GM18498 (cell line): ENCODE measurements around the gene TSPAN9.

Source experiments
- ATAC-seq: cut with Tn5 transposase; IDR thresholded peaks from one replicate; pipeline ENCODE4 v1.9.1; 2021; ENCODE audit warnings: mild to moderate bottlenecking, moderate library complexity; ENCODE audit not compliant: unreplicated experiment

The TSPAN9 gene

DNA sequence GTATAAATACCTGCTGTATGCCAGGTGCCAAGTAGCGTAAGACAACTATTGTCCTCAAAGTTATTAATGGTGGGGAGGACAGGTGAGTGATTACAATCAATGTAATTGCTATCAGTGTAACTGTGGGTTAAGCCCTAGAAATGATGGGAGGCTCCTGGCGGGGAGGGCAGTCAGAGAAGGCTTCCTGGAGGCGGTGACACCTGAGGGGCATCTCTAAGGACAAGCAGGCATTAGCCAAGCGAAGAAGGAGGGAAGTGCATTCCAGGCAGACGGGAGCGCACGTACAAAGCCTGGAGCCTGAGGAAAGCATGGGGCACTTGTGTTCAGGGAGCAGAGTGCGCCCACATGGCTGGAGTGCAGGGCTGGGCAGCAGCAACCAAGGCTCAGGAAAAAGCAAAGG lies 230.9 kb downstream of the TSPAN9 start:
- no peak for ATAC-seq

DNA sequence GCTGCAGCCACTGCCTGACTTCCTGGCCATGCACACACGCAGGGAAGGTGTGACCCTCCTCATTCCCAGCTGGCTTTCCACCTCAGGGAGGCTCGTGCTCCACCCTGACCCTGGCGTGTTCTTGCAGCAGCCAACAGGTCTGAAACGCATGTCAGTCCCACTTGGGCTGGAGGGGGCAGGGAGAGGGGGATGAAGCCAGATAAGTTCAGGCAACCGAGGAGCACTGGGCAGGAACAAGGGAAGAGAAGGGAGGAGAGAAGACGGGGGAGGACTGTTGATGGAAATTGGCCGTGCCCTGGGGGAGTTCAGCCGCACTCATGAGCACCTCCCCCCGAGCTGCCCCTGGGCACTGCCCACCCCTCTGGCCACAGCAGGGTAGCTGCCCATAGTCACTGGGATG lies 231.4 kb downstream of the TSPAN9 start:
- ATAC-seq = no peak

DNA sequence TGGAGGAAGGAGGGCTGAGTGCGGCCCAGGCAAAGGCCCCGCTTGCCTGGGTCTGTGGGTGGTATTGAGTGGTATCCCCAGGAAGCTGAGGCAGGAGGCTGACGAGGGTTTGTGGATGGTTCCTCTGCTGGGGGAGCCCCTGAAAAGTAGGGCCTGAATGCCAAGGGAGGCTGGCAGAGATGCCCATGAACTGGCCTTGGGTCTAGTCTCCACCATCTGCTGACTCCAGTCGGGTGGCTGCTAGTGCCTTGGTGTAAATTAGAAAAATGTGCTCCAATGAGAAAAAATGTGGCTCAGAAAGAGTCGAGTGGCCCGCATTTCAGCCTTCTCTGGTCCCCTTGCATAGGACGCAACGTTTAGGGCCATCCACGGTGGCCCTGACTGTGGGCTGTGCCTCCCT lies 232.6 kb downstream of the TSPAN9 start:
- ATAC-seq = no peak

DNA sequence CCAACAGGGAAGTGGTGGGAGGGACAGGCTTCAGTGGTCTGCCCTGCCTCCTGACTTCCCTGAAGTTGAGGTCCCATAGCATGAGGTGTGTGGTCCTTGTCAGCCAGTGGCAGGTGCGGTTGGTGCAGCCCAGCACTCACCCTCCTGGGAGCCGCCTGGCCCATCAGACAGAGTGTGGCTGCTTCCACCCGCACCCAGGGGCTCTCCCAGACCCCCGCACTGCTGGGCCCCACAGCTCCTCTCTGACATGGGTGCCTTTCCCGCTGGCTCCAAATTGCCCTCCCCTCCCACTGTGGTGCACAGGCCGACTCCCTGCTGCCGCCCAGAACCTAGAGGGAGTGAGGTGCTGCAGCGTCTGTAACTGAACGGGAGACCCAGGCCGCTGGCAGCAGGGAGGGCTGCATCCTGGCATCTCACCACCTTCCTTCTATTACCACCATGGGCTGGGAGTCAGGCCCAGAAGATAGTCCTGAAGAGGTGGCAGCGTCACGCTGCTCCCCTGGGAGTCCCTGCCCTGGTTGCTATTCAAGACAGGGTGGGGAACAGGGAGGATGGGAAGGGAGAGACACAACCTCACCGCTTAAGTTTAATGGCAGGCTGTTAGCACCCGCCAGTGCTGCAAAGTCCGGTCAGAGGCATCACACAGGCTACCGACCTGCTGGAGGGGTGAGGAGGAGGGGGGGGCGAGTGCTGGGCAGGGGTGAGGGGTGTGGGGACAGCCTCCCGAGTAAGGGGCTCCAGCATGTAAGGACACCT lies 233.3 kb downstream of the TSPAN9 start:
- no peak for ATAC-seq

DNA sequence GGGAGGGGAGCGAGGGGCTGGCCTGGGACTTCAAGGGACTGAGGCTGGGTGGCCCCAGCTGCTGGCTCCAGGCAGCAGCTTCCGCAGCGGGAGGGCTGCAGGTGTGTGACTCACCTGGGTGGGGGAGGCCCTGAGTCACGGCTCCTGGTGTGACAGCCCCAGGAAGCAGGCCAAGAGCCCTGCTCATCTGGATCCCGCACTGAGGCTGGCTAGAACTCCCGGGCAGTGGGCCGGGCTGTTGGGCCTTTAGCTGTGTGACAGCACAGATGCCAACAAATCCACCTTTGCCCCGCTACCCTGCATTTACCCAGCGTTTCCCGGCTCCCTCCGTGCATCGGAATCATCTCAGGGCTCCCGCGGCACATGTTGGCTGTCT lies 233.8 kb downstream of the TSPAN9 start:
- no peak for ATAC-seq

DNA sequence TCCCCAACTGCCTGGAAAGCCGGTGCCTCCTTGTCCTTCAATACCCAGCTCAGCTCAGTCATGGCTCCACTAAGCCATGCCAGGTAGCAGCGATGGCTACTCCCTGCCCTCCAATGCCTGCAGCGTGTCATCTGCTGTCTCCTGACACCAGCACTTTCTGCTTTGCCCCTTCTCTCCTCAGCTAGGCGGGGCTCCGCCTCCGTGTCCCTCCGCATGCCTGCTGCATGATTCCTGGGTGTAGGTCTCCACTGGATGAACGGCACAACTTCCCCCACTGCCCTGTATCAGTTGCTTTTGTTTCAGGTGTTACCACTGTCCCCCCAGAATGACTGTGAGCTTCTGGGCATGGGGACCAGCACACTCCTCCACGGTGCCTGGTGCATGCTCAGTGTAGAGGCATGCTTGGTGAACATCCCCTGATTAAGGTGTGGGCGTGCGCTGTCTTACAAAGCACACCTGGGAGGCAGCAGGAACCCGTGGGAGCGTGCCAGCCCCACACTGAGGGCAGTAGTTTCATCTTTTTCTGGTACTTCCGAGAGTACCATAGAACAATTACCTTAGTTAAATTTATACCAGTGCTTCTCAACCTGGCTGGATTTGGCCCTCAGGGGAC lies 234.4 kb downstream of the TSPAN9 start:
- ATAC-seq = no peak

DNA sequence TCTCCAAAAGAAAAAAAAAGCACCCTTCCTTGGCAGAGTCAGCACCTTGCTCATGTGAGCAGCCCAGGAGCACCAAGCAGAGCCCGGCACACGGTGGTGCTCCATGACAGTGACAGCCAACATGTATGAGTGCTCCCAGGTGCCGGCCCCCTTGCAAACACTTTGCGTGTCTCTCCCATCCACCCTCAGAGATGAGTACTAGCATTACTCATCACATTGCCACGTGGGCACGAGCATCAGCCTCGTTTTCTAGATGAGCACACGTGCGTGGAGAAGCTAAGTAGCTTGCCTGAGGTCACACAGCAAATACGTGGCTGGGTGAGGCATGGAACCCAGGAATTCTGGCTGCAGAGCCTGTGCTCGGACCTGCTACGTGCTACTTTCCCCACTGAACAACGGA lies 235.9 kb downstream of the TSPAN9 start:
- no peak for ATAC-seq

DNA sequence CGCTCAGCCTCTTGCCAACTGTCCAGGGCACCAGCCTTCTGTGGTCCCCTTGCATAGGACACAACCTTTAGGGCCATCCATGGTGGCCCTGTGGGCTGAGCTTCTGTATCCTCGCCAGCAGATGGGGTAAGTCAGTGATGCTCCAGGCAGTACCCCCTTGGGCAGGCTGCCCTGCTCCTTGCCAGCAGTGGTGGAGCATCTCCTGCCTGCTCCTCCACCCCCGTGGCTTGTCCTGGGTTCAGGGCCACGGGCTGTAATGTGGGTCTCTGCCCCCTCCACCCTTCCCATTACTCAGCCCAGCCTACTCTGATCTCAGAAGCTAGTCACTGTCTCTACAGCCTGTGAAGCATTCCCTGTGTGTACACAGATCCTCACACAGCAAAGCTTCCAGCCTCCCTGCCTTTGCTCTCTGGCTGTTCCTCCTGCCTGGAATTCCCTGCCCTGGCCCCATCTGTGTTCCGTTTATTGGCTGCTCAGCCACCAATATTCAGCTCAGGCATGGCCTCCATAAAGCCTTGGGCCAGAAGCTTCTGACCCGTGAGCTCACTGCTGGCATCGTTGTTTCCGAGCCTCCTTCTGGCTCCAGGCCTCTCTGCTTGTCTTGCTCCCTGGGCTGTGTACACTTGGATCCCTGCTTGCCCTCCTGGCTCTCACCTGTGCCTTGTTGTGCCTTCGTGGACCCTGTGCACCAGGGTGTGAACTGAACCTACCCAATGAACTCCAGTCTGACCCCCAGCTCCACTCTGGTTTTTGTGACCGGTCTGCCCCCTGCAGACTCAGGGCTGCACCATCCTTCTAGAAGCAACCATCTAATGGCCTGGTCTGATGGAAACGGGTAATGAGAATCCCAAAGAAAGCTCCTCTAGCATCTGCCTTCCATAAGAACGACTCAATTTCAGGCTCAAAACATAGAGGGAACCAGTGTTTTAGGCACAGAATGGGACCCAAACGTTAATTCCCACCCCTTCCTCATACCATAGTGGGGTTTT lies 236.8 kb downstream of the TSPAN9 start:
- ATAC-seq = no peak

DNA sequence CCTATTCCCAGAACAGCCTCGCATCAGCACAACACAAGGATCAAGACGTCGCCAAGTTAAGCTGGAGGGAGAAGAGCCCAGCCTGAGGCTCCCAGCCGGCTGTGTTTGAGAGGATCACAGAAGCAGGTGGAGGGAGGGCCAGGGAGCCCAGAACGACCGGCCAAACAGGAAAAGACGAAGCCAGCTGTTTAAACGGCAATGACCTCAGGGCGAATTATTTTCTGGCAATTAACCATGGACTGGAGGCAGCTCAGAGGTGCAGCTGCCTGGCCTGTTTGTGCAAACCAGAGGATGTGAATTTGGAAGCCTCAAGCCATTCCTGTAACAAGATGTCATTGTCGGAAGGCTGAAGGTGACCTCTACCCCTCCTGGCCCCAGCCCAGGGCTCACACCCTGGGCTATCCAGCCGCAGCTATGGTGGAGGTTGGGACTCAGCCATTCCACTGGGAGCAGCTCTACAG lies 238.1 kb downstream of the TSPAN9 start:
- no peak for ATAC-seq

DNA sequence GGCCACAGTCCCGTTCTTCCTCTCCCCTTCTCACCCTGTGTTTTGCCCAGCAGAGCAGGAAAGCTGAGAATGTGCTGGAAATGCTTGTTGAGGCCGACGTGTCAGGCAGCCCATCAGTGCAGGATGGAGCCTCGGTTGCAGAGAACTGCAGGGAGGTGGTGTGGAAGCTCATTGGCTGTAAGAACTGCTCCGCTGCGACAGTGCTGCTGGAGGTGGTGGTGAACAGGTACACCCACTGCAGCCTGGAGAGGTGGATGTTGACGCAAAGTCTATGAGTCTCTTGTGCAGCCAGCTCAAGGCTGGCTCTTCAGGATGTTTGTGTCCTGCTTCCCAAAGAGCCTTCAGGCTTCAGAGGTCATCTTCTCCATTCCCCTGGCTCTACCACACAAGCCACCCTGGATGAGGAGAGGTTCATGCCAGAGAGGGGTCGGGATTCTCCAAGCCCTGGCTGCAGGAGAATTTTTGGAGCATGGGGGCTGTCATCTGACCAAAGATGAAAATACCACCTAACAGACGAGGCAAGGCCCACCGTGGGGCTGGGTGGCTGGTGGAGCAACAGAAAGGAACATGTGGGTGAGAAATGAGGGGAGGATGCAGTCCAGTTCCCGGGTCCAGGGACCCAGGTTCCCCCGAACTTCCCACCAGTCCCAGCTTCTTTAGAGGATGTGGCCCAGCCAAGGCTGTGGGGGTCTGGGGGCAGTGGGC lies 239.7 kb downstream of the TSPAN9 start:
- ATAC-seq = no peak

DNA sequence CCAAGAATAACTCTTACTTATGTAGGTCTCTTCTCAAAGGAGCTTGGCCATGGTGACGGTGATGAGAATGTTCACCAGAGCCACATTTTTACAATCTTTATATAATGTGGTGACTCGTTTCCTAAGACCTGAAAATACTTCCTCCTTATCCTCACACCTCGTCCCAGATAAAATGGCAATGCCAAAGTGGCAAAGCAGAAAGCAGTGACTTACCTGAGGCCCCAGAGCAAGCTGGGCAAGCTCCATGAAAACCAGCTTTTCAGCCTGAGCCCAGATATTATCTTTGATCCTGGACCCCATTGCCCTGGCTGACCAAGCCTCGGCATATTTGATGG lies 240.3 kb downstream of the TSPAN9 start:
- no peak for ATAC-seq

DNA sequence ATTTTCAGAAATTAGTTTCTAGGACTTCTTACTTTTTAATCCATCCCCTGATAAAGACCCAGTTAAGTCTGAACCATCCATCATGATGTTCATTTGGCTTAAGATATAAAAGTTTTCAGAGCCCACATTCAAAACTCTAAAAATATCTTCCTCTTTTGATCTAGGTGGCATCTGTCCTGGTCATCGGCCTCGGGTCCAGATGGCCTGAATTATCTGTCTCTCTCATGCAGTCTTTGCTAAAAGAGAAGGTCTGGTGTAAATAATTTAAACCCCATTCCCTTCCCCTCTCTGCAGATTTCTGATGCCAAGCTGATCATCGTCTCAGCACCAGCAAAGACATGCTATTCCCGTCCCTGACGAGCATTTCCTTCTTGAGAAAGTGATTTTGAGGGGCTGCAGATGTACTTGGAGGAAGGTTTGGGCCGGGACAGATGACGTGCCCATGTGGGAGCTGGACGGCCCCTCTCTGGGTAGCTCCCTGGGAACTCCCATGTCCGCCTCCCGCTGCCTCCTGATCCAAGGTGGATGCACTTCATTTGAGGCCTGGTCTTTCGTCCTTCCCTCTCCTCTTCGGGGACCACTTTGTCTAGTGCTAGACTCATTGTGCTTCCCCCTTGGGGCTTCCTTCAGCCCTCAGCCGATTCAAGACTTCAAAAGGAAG lies 240.8 kb downstream of the TSPAN9 start:
- ATAC-seq = no peak

DNA sequence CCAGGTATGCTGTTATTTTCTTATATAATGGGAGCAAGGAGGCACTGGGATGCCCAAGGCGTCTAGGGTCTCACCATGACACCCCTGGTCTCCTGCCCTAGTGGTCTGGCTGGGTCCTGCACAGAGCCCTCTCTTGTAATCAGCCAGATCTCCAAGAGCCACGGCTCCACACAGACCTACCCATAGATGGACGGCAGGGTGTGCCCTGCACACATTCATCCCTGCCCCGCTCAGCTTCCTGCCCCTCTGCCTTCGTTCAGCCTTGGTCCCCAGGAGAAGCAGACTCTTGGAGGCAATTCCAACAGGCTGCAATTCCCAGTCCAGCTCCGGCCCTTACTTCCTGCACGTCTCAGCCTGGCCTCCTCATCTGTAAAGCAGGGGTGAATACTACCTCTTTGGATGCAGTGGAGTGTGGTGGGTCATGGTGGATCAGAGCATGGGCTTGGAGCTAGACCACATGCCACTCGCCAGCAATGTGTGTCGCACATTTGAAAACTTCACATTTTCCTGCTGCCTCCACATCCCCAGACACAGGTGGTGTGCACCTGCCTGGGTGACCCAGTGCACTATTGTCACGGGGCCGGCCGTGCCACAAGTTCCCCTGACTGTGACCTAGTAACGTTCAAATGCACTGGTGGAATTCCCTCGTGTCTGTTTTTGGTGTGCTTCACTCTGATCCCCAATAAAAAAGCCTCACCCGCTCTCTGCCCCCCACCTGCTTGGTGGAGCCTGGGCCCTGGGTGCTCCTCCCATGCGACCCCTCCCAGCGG lies 242.7 kb downstream of the TSPAN9 start:
- no peak for ATAC-seq

DNA sequence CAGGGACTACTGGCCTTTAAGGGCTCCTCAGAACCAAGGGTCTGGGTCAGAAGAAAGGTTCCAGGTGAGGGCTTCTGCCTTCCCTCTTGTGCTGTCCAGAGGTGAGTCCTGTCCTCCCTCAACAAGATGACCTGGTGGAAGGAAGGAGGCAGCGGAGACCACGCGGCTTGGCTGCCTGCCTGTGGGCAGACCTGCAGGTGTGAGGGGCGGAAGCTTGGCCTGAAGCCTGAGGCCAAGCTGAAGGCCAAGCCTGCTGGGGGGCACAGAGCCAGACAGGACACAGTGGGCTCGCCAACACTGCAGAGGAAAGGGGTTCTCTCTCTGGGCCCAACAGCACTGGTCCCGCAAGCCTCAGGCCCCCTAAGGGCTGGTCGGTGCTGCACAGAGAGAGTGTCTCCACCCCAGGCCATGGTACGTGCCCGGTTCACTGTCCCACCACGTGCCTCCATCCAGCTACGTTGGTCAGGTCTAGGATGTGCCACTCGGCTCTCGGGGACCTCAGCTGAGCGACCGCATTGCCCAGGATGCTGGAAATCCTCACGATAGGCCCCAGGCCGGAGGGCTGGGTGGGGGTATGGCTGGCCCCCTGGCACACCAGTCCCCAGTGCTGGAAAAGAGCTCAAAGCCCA lies 243.8 kb downstream of the TSPAN9 start:
- ATAC-seq = no peak

DNA sequence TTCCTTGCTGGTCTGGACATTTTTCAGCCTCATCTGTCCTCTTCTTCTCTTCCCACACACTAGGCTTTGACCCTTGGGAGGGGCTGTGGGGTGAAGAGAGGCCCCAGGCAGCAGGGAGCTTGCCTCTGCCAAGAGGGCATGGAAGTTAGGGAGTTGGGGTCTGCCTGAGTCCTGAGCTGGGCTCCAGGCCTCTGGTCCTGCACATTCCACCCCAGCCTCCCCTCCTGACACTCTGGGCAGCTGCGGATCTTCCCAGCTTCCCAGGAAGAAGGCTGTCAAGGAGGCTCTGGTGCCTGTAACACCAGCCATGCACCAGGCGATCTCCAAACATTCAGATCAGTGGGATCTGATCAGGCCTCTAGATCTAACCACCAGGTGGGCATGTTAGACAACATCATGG lies 244.7 kb downstream of the TSPAN9 start:
- ATAC-seq = no peak

DNA sequence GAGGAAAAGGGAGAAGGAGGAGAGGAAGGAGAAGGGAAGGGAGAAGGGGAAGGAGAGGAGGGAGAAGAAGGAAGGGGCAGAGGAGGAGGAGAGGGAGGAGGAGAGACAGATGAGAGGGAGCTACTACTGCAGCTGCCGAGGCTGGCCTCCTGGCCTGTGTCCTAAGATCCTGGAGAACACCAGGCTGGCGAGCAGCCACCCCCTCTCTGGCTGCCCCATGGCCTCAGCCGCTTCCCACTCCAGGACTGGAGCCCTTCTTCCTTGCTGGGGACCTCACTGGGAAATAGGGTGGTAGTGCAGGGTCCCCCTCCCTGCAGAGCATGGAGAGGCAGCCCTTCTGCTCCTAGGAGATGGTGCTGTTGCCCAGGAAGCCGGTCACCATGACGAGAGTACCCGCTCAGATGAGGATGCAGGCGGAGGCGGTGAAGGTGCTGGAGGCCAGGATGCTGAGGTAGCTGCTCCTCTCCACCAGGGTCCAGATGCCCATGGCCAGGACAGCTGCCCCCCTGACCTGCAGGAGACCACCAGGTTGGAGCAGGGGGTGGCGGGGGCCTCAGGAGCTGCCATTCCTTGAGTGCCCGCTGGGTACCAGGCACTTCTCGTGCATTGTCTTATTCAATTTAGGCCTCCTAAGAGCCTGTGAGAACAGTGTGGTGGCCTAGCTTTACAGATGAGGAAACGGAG lies 246.0 kb downstream of the TSPAN9 start:
- ATAC-seq = no peak

DNA sequence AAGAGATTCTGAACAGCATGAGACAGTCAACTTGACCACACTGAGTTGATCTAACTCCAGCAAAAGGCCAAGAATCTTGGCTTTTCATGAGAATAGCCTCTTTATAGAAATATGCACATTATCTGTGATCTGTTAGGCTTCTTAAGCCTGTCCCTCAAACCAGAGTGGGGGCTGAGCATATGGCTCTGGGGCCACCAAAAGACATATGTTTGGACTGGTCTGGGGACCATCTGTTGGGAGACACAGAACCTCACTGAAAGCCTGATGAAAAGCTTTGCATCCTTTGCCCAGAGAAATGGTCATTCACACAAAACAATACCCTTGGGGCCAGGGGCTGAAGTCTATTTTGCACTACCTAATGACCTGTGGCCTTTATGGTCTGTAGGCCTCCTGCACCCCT lies 248.6 kb downstream of the TSPAN9 start:
- ATAC-seq = no peak

DNA sequence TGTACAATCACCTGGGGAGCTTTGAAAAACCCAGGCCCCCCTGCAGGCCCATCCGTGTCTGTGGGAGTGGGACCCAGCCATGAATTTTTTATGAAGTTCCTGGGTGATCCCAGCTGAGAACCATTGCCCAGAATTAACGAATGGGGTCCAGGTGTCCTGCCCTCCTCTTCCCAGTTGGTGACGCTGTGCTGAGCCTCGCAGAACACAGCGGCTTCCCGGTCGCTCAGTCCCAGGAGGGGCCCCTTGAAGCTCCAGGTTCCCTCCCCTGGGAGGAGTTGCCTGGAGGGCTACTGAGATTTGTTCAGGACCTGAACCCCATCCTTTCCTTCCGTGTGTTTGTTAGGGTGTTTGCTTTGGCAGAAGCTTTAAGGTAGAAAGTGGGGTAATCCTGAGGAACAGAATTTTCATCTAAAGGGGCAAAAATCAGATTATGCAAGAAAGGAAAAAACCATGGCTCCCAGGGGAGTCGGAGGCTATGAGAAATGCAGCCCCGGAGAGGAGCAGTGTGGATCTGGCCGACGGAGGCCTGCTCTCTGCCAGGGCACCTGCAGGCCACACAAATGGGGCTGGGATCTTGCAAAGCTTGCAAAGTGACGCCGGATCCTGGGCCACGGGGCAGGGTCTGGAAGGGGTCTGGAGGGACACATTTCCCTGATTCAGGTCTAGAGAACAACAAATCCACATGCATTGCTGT lies 249.1 kb downstream of the TSPAN9 start:
- ATAC-seq = no peak
